Erythroblast (primary cell): Measurements from ENCODE around the gene FOLR1.

Experiments
- GATA1 ChIP-seq: IDR thresholded peaks from 2 replicates; pipeline ENCODE4 v1.6.1; 2011; ENCODE audit warnings: low read depth, mild to moderate bottlenecking, control low read depth, low read length, moderate library complexity
- POLR2A ChIP-seq: IDR thresholded peaks from 2 replicates; pipeline ENCODE4 v1.6.1; 2011; ENCODE audit warnings: mild to moderate bottlenecking, low read length

DNA sequence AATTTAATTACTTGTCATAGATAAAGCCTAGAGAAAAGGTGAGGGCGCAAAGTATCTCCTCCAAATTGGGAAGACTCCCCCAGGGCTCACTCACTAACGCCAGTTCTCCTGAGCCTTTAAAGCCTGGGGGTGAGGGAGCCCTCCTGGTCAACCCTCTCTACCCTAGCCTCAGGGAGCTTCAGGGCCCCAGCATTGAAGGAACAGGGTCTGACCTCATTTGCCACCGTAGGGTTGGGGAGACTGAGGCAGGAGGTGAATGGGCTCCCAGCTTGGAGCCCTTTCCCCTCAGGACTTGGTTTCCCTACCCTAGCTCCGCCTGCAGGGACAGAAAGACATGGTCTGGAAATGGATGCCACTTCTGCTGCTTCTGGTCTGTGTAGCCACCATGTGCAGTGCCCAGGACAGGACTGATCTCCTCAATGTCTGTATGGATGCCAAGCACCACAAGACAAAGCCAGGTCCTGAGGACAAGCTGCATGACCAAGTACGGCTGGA lies 26.4 kb downstream of the FOLR1 start:
- TF ChIP-seq POLR2A (no peak), GATA1 (no peak)
